Measurements from ENCODE around the gene PBXIP1. TPM values are rescaled to one million over a fixed set of nuclear protein-coding genes. Genes with fewer than 3 reads are reported as not detected.

The PBXIP1 gene
- total RNA-seq, 1 donor from 2014 or later, result 70.0 TPM

GRCh38 chr1:154937085-154937987 is 18.6 kb downstream of the PBXIP1 start:
- Histone ChIP-seq H3K4me1 (peaks cover 0 to 17% of the 10 kb centered on the region in 2 donors), H3K9me3 (no peaks in the 10 kb centered on the region), H3K36me3 (no peaks in the 10 kb centered on the region), H3K27ac (peak overlapping the region; percentile 97 to 98), H3K4me3 (peak overlapping the region; percentile 73 to 75), H3K27me3 (no peaks in the 10 kb centered on the region)
- intact Hi-C loops (cut with DNase I), result loop anchor here (1.0 to 5.0 kb wide), 7 partner anchors 19 to 310 kb away; partner anchors contain the start of genes KCNN3, PBXIP1, SLC50A1 and ZBTB7B
- TF ChIP-seq CTCF (IDR thresholded peaks at IDR 0.05), result peak; percentile 38 to 44 (median 39)
- peak; percentile 72 to 94 for DNase-seq (ENCODE audit: low spot score in 2 of 2)

- Histone ChIP-seq H3K4me1 (peaks cover 0 to 13% of the 10 kb centered on the region in 2 donors), H3K27me3 (no peaks in the 10 kb centered on the region), H3K9me3 (no peaks in the 10 kb centered on the region), H3K27ac (peak within 1 kb of the TSS; percentile 97 to 98), H3K4me3 (peak within 1 kb of the TSS; percentile 73 to 75), H3K36me3 (peaks cover 0 to 6% of the 10 kb centered on the region in 2 donors)
- intact Hi-C loops (cut with DNase I), result loop anchor here (1.0 to 5.0 kb wide), 8 partner anchors 20 to 377 kb away; partner anchors contain the start of genes KCNN3, PBXIP1, SLC50A1 and ZBTB7B
- TF ChIP-seq CTCF (IDR thresholded peaks at IDR 0.05), result peak in 2 of 3 experiments; percentile 26 to 42
- DNase-seq (ENCODE audit: low spot score in 2 of 2), result peak; percentile 84 to 98
Observed at GRCh38 chr1:154936555-154937084, 19.3 kb downstream of the PBXIP1 start, which contains the start of gene PMVK. TSS of gene PMVK (minus strand) at chr1:154936719. CDS start at chr1:154936685, 34 bp downstream.

- peaks cover 3 to 10% of the 10 kb centered on the region in 2 donors for H3K36me3 ChIP-seq
- peaks cover 0 to 13% of the 10 kb centered on the region in 2 donors for H3K4me1 ChIP-seq
- H3K4me3 ChIP-seq, result peak overlapping the region; percentile 73 to 75
- H3K27me3 ChIP-seq, result no peaks in the 10 kb centered on the region
- no peak for TF ChIP-seq CTCF (IDR thresholded peaks at IDR 0.05)
- no peaks in the 10 kb centered on the region for H3K9me3 ChIP-seq
- no peak for DNase-seq (ENCODE audit: low spot score in 2 of 2)
- peak overlapping the region; percentile 97 to 98 for H3K27ac ChIP-seq
- intact Hi-C loops (cut with DNase I), result loop anchor here (1.0 to 5.0 kb wide), 3 partner anchors 201 to 377 kb away; partner anchors contain the start of gene SLC50A1
Observed at GRCh38 chr1:154935749-154936554, 19.9 kb downstream of the PBXIP1 start.

GRCh38 chr1:154934358-154934948 is 21.4 kb downstream of the PBXIP1 start:
- no peak for TF ChIP-seq CTCF (IDR thresholded peaks at IDR 0.05)
- intact Hi-C loops (cut with DNase I), result no loop called here
- H3K4me1 ChIP-seq, result peaks cover 0 to 13% of the 10 kb centered on the region in 2 donors
- H3K4me3 ChIP-seq, result no peak overlapping the region
- no peaks in the 10 kb centered on the region for H3K27me3 ChIP-seq
- peaks cover 14 to 18% of the 10 kb centered on the region in 2 donors for H3K36me3 ChIP-seq
- no peak overlapping the region for H3K27ac ChIP-seq
- no peaks in the 10 kb centered on the region for H3K9me3 ChIP-seq
- no peak for DNase-seq (ENCODE audit: low spot score in 2 of 2)
